SK-N-SH treated with all-trans-retinoic acid at 6 μM for 48 hours (cell line): ENCODE measurements around the gene CKLF.

ENCODE experiments used
- ATAC-seq: fragments of 200-7000 bp; cut with Tn5 transposase; 3 replicates; pipeline ENCODE4 v1.9.1; 2020; ENCODE audit warnings: mild to moderate bottlenecking, moderate library complexity
- ARNTL ChIP-seq: fragments of 450-650 bp; formaldehyde crosslinking; IDR thresholded peaks from 2 replicates; pipeline ENCODE4 v1.5.0; 2020; ENCODE audit warnings: low read depth, mild to moderate bottlenecking, moderate library complexity, borderline replicate concordance
- BACH2 ChIP-seq: fragments of 250-450 bp; sonication (Bioruptor Pico); IDR thresholded peaks from 2 replicates; pipeline ENCODE4 v1.9.0; 2021; ENCODE audit warnings: mild to moderate bottlenecking, borderline replicate concordance
- CSDC2 ChIP-seq: fragments of 250-450 bp; sonication (Bioruptor Pico); IDR thresholded peaks from 2 replicates; pipeline ENCODE4 v1.5.0; 2020; ENCODE audit warnings: mild to moderate bottlenecking, moderate library complexity
- CSRNP3 ChIP-seq: fragments of 250-450 bp; sonication (Bioruptor Pico); IDR thresholded peaks from 2 replicates; pipeline ENCODE4 v1.5.1; 2021; ENCODE audit warnings: mild to moderate bottlenecking, moderate library complexity
- ESRRG ChIP-seq: fragments of 250-450 bp; sonication (Bioruptor Pico); IDR thresholded peaks from 2 replicates; pipeline ENCODE4 v1.6.1; 2021; ENCODE audit warnings: mild to moderate bottlenecking
- GLIS3 ChIP-seq: fragments of 250-450 bp; sonication (Bioruptor Pico); IDR thresholded peaks from 2 replicates; pipeline ENCODE4 v1.5.0; 2020; ENCODE audit warnings: mild to moderate bottlenecking, moderate library complexity
- ISL1 ChIP-seq: fragments of 250-450 bp; sonication (Bioruptor Pico); IDR thresholded peaks from 2 replicates; pipeline ENCODE4 v2.1.2; 2022; ENCODE audit warnings: mild to moderate bottlenecking, moderate library complexity
- OSR1 ChIP-seq: fragments of 250-450 bp; sonication (Bioruptor Pico); IDR thresholded peaks from 2 replicates; pipeline ENCODE4 v1.8.0; 2022; ENCODE audit warnings: moderate library complexity, mild to moderate bottlenecking, inconsistent platforms
- PPARA ChIP-seq: fragments of 250-450 bp; sonication (Bioruptor Pico); IDR thresholded peaks from 2 replicates; pipeline ENCODE4 v1.5.0; 2020; ENCODE audit warnings: mild to moderate bottlenecking, borderline replicate concordance
- RARB ChIP-seq: fragments of 250-450 bp; sonication (Bioruptor Pico); IDR thresholded peaks from 2 replicates; pipeline ENCODE4 v1.8.0; 2021; ENCODE audit warnings: mild to moderate bottlenecking, moderate library complexity
- SNAI2 ChIP-seq: fragments of 250-450 bp; sonication (Bioruptor Pico); IDR thresholded peaks from 2 replicates; pipeline ENCODE4 v1.5.0; 2020; ENCODE audit warnings: mild to moderate bottlenecking, moderate library complexity
- TCF4 ChIP-seq: fragments of 250-450 bp; sonication (Bioruptor Pico); IDR thresholded peaks from 2 replicates; pipeline ENCODE4 v1.8.0; 2021; ENCODE audit warnings: mild to moderate bottlenecking, moderate library complexity, borderline replicate concordance
- TOX ChIP-seq: fragments of 250-450 bp; sonication (Bioruptor Pico); IDR thresholded peaks from 2 replicates; pipeline ENCODE4 v1.8.0; 2021; ENCODE audit warnings: mild to moderate bottlenecking, moderate library complexity, borderline replicate concordance
- TSHZ2 ChIP-seq: fragments of 250-450 bp; sonication (Bioruptor Pico); IDR thresholded peaks from 2 replicates; pipeline ENCODE4 v1.5.0; 2020; ENCODE audit warnings: mild to moderate bottlenecking, moderate library complexity
- ZC3H10 ChIP-seq: fragments of 250-450 bp; sonication (Bioruptor Pico); IDR thresholded peaks from 2 replicates; pipeline ENCODE4 v1.5.1; 2021; ENCODE audit warnings: mild to moderate bottlenecking, moderate library complexity
- ZFP3 ChIP-seq: fragments of 250-450 bp; sonication (Bioruptor Pico); IDR thresholded peaks from 2 replicates; pipeline ENCODE4 v1.5.0; 2020; ENCODE audit warnings: mild to moderate bottlenecking, moderate library complexity
- ZFP30 ChIP-seq: fragments of 450-650 bp; formaldehyde crosslinking; IDR thresholded peaks from 2 replicates; pipeline ENCODE4 v1.5.0; 2022; ENCODE audit warnings: mild to moderate bottlenecking, moderate library complexity
- ZNF565 ChIP-seq: fragments of 450-650 bp; formaldehyde crosslinking; conservative IDR thresholded peaks from 2 replicates; pipeline ENCODE4 v1.5.0; 2020; ENCODE audit warnings: low read depth, mild to moderate bottlenecking, moderate library complexity
- ZNF70 ChIP-seq: fragments of 450-650 bp; formaldehyde crosslinking; IDR thresholded peaks from 2 replicates; pipeline ENCODE4 v1.5.0; 2020; ENCODE audit warnings: mild to moderate bottlenecking, moderate library complexity
- ZNF8 ChIP-seq: fragments of 450-650 bp; formaldehyde crosslinking; IDR thresholded peaks from 2 replicates; pipeline ENCODE4 v1.5.0; 2020; ENCODE audit warnings: mild to moderate bottlenecking, moderate library complexity
- TF ChIP-seq, protein P1 (sequence below): fragments of 250-450 bp; sonication (Bioruptor Pico); IDR thresholded peaks from 2 replicates; pipeline ENCODE4 v1.8.0; 2021; ENCODE audit warnings: low read depth, mild to moderate bottlenecking, moderate library complexity, borderline replicate concordance
- TF ChIP-seq, protein P2 (sequence below): fragments of 250-450 bp; sonication (Bioruptor Pico); IDR thresholded peaks from 2 replicates; pipeline ENCODE4 v1.5.1; 2020; ENCODE audit warnings: low read depth, mild to moderate bottlenecking, moderate library complexity
- TF ChIP-seq, protein P3 (sequence below): fragments of 250-450 bp; sonication (Bioruptor Pico); IDR thresholded peaks from 2 replicates; pipeline ENCODE4 v1.8.0; 2020; ENCODE audit warnings: mild to moderate bottlenecking, moderate library complexity, borderline replicate concordance

CKLF gene

GRCh38 chr16:66538910-66539309, 13.5 kb upstream of the CKLF start:
- ATAC-seq, result no peak
- TF ChIP-seq BACH2 (CRISPR knock-in tag), result no peak
- TF ChIP-seq, protein P1, sequence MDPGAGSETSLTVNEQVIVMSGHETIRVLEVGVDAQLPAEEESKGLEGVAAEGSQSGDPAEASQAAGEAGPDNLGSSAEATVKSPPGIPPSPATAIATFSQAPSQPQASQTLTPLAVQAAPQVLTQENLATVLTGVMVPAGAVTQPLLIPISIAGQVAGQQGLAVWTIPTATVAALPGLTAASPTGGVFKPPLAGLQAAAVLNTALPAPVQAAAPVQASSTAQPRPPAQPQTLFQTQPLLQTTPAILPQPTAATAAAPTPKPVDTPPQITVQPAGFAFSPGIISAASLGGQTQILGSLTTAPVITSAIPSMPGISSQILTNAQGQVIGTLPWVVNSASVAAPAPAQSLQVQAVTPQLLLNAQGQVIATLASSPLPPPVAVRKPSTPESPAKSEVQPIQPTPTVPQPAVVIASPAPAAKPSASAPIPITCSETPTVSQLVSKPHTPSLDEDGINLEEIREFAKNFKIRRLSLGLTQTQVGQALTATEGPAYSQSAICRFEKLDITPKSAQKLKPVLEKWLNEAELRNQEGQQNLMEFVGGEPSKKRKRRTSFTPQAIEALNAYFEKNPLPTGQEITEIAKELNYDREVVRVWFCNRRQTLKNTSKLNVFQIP (CRISPR knock-in tag), result no peak
- TF ChIP-seq ISL1 (CRISPR knock-in tag), result no peak
- no peak for TF ChIP-seq ESRRG (CRISPR knock-in tag)
- no peak for TF ChIP-seq CSDC2 (CRISPR knock-in tag)
- TF ChIP-seq TSHZ2, result no peak
- TF ChIP-seq SNAI2, result no peak
- no peak for TF ChIP-seq ARNTL (CRISPR knock-in tag)
- no peak for TF ChIP-seq GLIS3
- TF ChIP-seq, protein P2, sequence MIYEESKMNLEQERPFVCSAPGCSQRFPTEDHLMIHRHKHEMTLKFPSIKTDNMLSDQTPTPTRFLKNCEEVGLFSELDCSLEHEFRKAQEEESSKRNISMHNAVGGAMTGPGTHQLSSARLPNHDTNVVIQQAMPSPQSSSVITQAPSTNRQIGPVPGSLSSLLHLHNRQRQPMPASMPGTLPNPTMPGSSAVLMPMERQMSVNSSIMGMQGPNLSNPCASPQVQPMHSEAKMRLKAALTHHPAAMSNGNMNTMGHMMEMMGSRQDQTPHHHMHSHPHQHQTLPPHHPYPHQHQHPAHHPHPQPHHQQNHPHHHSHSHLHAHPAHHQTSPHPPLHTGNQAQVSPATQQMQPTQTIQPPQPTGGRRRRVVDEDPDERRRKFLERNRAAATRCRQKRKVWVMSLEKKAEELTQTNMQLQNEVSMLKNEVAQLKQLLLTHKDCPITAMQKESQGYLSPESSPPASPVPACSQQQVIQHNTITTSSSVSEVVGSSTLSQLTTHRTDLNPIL, result no peak
- no peak for TF ChIP-seq ZC3H10 (CRISPR knock-in tag)
- no peak for TF ChIP-seq OSR1 (CRISPR knock-in tag)
- TF ChIP-seq ZNF565 (CRISPR knock-in tag), result no peak
- no peak for TF ChIP-seq TCF4 (CRISPR knock-in tag)
- TF ChIP-seq, protein P3, sequence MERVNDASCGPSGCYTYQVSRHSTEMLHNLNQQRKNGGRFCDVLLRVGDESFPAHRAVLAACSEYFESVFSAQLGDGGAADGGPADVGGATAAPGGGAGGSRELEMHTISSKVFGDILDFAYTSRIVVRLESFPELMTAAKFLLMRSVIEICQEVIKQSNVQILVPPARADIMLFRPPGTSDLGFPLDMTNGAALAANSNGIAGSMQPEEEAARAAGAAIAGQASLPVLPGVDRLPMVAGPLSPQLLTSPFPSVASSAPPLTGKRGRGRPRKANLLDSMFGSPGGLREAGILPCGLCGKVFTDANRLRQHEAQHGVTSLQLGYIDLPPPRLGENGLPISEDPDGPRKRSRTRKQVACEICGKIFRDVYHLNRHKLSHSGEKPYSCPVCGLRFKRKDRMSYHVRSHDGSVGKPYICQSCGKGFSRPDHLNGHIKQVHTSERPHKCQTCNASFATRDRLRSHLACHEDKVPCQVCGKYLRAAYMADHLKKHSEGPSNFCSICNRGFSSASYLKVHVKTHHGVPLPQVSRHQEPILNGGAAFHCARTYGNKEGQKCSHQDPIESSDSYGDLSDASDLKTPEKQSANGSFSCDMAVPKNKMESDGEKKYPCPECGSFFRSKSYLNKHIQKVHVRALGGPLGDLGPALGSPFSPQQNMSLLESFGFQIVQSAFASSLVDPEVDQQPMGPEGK (CRISPR knock-in tag), result no peak
- no peak for TF ChIP-seq ZFP30 (CRISPR knock-in tag)
- TF ChIP-seq RARB (CRISPR knock-in tag), result no peak
- TF ChIP-seq CSRNP3 (CRISPR knock-in tag), result no peak

- ATAC-seq, result no peak
- no peak for TF ChIP-seq ZFP3 (CRISPR knock-in tag)
These were observed 12.5 kb upstream of the CKLF start for GRCh38 chr16:66539623-66540469.

DNA sequence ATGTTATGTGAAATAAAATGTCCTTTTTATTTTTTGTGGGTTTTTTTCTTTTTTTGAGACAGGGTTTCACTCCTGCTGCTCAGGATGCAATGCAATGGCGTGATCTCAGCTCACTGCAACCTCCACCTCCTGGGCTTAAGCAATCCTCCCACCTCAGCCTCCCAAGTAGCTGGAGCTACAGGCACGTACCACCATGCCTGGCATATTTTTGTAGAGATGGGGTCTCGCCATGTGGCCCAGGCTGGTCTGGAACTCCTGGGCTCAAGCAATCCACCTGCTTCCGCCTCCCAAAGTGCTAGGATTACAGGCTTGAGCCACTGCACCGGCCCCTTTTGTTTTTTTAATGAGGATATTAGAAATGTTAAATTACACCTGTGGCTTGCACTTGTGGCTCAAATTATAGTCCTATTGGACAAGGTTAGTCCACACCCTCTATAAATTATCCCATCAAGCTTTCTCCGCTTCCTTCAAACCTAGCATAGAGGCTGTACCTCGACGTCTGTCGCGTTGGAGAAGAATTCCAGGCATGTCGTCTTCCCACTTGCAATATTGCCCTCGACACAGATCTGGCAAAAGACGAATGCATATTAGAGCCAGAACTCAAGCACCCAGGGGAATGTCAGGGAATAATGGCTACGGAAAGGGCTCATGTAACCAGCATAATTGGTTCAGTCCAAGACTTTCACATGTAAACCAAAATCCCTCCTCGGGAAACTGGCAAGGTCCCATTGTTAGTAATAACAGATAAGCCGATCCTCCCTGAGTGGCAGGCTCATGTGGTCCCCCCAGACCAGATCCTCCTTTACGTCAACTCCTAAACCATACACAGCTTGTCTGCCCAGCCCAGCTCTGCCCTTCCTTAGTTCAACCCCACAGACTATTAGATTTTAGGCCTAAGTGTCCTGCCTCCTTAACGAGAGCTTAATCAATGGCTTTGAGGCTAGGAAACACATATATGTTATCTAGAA, 10.7 kb upstream of the CKLF start:
- ATAC-seq, result no peak
- TF ChIP-seq TCF4 (CRISPR knock-in tag) (no peak), ZFP30 (CRISPR knock-in tag) (no peak), ZNF70 (no peak), ZNF565 (CRISPR knock-in tag) (no peak), SNAI2 (no peak), BACH2 (CRISPR knock-in tag) (no peak), ZNF8 (CRISPR knock-in tag) (no peak), PPARA (CRISPR knock-in tag) (no peak), GLIS3 (no peak), CSDC2 (CRISPR knock-in tag) (no peak), TOX (CRISPR knock-in tag) (no peak), ESRRG (CRISPR knock-in tag) (no peak), ZFP3 (CRISPR knock-in tag) (no peak), OSR1 (CRISPR knock-in tag) (no peak)
- TF ChIP-seq, protein P3 (CRISPR knock-in tag), result no peak
- TF ChIP-seq, protein P2, result no peak
- TF ChIP-seq, all 23 proteins: peak for 0
